Measurements from ENCODE around the gene PIEZO2. TPM values are rescaled to one million over a fixed set of nuclear protein-coding genes. Genes with fewer than 3 reads are reported as not detected.

Gene PIEZO2
- total and polyA plus RNA-seq, 2 of the 8 experiments (the other 6 are each of a cell fraction or from before 2014, with no cell fraction given) = 4.7 to 16.5 TPM

DNA sequence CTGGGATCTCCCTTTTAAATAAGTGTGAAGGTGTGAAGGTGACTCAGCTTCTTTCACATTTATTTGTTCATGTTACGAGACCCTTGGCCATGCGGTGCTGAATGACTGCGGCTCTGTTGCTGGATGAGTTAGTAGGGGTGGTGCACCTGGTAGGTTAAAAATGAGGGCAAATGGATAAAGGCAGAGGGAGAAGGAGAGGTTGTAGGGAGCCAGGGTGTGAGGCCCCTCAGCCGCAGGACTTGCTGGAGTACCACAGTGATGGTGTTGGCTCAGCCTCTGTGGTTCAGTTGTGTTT lies 459.4 kb downstream of the PIEZO2 start:
- Histone ChIP-seq H2BK12ac (ENCODE audit: low read depth, low read length) (no peak overlapping the region), H3K27ac (ENCODE audit: low read depth, low read length) (no peak overlapping the region), H4K8ac (ENCODE audit: extremely low read depth, insufficient read depth, low read length) (no peak overlapping the region), H2BK20ac (ENCODE audit: low read length) (no peak overlapping the region), H3K9ac (replicated peaks in 1 of 4; ENCODE audit: extremely low read depth in 1 of 4, low read depth in 3 of 4, low read length in 3 of 4) (no peak overlapping the region), H3K56ac (replicated peaks; ENCODE audit: insufficient read length, low read depth, low read length) (no peak overlapping the region), H3K4me2 (ENCODE audit: insufficient read depth in 1 of 2, low read depth in 2 of 2, low read length in 2 of 2) (no peak overlapping the region), H2AFZ (ENCODE audit: low read length) (no peak overlapping the region), H4K5ac (ENCODE audit: insufficient read length, low read depth, low read length) (no peak overlapping the region), H3K18ac (ENCODE audit: extremely low read depth, low read length) (no peak overlapping the region), H3K36me3 (ENCODE audit: control insufficient read depth in 2 of 4, insufficient read depth in 4 of 4, low read length in 3 of 4) (no peaks in the 10 kb centered on the region), H3K79me1 (ENCODE audit: low read depth, low read length) (no peaks in the 10 kb centered on the region), H2BK120ac (replicated peaks; ENCODE audit: low read depth, low read length) (no peak overlapping the region), H3K14ac (ENCODE audit: insufficient read length) (no peak overlapping the region), H3K4me1 (replicated peaks in 1 of 4; ENCODE audit: control insufficient read depth in 3 of 4, insufficient read depth in 4 of 4, low read length in 3 of 4) (no peaks in the 10 kb centered on the region), H2BK15ac (ENCODE audit: low read length) (no peak overlapping the region), H3K23ac (ENCODE audit: insufficient read length) (no peak overlapping the region), H4K91ac (replicated peaks; ENCODE audit: insufficient read length, low read length) (no peak overlapping the region), H2AK5ac (ENCODE audit: low read depth, low read length) (no peak overlapping the region), H3K9me3 (ENCODE audit: insufficient read depth in 2 of 2, low read depth in 1 of 2, low read length in 1 of 2) (no peaks in the 10 kb centered on the region), H3K79me2 (ENCODE audit: control insufficient read depth in 1 of 2, insufficient read depth in 2 of 2, low read length in 2 of 2) (no peaks in the 10 kb centered on the region), H2BK5ac (ENCODE audit: low read depth, low read length) (no peak overlapping the region), H3K4ac (replicated peaks; ENCODE audit: insufficient read length, low read depth, low read length) (no peak overlapping the region), H3K27me3 (replicated peaks in 1 of 4; ENCODE audit: control insufficient read depth in 3 of 4, extremely low read depth in 1 of 4, insufficient read depth in 3 of 4, low read length in 3 of 4) (no peaks in the 10 kb centered on the region; a peak in 1 of 7 replicates), H4K20me1 (replicated peaks in 1 of 2; ENCODE audit: control insufficient read depth in 1 of 2, insufficient read depth in 2 of 2, low read length in 2 of 2) (no peaks in the 10 kb centered on the region), H3K4me3 (ENCODE audit: extremely low read depth in 1 of 4, insufficient read depth in 2 of 4, low read depth in 3 of 4, low read length in 4 of 4) (no peak overlapping the region), H3K23me2 (ENCODE audit: low read depth, low read length) (peaks cover 2% of the 10 kb centered on the region; the same call in 1 of the 2 replicates)
- ChIA-PET CTCF (ENCODE audit: partially characterized antibody) (no interaction called here), POLR2A (ENCODE audit: partially characterized antibody) (no interaction called here)
- WGBS, 2 experiments (ENCODE audit: extremely low coverage in 1 of 2, insufficient coverage in 1 of 2, insufficient read length in 1 of 2, insufficient replicate concordance in 2 of 2, low coverage in 1 of 2, low lambda C conversion rate in 2 of 2, missing lambda C conversion rate in 1 of 2) = 94% methylated on average over 3 of the region's 4 CpGs; no CpG with 5 or more reads in 1 of the 2 experiments
- TF ChIP-seq YY1 (IDR thresholded peaks at IDR 0.05; ENCODE audit: low read depth, low read length) = no peak
- no peak for TF ChIP-seq RBBP5 (IDR thresholded peaks at IDR 0.05; ENCODE audit: borderline replicate concordance, low read depth, low read length)
- DNase-seq (ENCODE audit: low read depth in 1 of 2, low spot score in 2 of 2) (no peak), FAIRE-seq (no peak)
